ENCODE data around the gene CCSER1.

CCSER1 gene

DNA sequence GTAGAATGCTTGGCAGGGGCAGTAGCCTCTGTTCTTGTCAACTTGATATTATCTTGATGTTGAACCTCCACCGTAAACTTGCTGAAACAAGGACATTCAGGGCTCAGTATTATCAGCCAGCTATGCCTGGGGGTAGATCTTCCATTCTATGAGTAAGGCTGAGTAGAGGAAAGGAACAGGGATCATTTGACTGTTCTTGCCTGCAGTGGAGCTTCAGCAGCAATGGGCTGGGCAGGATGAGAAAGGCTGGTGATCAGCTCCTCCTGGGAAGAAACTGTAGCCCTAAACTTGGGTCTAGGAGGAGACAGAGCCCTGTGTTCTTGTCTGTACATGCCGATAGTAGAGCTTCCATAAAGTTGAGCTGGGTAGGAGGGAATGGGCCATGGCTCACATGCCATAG is 127.2 kb downstream of the CCSER1 start:
- no peaks in the 10 kb centered on the region for H4K20me1 ChIP-seq (ENCODE audit: insufficient read depth, low read length, poor library complexity, severe bottlenecking)
- H3K4me3 ChIP-seq (ENCODE audit: low read length, poor library complexity, severe bottlenecking) = no peak overlapping the region
- H3K36me3 ChIP-seq (ENCODE audit: insufficient read depth, low read length) = no peaks in the 10 kb centered on the region
- H2AFZ ChIP-seq (ENCODE audit: low read length) = no peak overlapping the region
- H3K27me3 ChIP-seq (ENCODE audit: insufficient read depth, low read length, poor library complexity, severe bottlenecking) = no peaks in the 10 kb centered on the region
- no peak overlapping the region for H3K9ac ChIP-seq (ENCODE audit: low read depth, low read length, poor library complexity, severe bottlenecking)
- no peak overlapping the region for H3K4me2 ChIP-seq (ENCODE audit: low read depth, low read length, poor library complexity, severe bottlenecking)
- TF ChIP-seq, protein P1, sequence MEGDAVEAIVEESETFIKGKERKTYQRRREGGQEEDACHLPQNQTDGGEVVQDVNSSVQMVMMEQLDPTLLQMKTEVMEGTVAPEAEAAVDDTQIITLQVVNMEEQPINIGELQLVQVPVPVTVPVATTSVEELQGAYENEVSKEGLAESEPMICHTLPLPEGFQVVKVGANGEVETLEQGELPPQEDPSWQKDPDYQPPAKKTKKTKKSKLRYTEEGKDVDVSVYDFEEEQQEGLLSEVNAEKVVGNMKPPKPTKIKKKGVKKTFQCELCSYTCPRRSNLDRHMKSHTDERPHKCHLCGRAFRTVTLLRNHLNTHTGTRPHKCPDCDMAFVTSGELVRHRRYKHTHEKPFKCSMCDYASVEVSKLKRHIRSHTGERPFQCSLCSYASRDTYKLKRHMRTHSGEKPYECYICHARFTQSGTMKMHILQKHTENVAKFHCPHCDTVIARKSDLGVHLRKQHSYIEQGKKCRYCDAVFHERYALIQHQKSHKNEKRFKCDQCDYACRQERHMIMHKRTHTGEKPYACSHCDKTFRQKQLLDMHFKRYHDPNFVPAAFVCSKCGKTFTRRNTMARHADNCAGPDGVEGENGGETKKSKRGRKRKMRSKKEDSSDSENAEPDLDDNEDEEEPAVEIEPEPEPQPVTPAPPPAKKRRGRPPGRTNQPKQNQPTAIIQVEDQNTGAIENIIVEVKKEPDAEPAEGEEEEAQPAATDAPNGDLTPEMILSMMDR (conservative IDR thresholded peaks at IDR 0.05; ENCODE audit: low read length) = no peak
- TF ChIP-seq EZH2phosphoT487 (IDR thresholded peaks at IDR 0.05; ENCODE audit: borderline replicate concordance) = no peak
- no peaks in the 10 kb centered on the region for H3K9me2 ChIP-seq (replicated peaks; ENCODE audit: low read depth, low read length)
- H3K4me1 ChIP-seq (ENCODE audit: insufficient read depth, low read length, poor library complexity, severe bottlenecking) = no peaks in the 10 kb centered on the region
- H3F3A ChIP-seq (ENCODE audit: low read depth) = no peaks in the 10 kb centered on the region
- H3K9me3 ChIP-seq (ENCODE audit: insufficient read depth, low read depth, low read length) = no peaks in the 10 kb centered on the region
- no peaks in the 10 kb centered on the region for H3K79me2 ChIP-seq (ENCODE audit: insufficient read depth, low read length)

DNA sequence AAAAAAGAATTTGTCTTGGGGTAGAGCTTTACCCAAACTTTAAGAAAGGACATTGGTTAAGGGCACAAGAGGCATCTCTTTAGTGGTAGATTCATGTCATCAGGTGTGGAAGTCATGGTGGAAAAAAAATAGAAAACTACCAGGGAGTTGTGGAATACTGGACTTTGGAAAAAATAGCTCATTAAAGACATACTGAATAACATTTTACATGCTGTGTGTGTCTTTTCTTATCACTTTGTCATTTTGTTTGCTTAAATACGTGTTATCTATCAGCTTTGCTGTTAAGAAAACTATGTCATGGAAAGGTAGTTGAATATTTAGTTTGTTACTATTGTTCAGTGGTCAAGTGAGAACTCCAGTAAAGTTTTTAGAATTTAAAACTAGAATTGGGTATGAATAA is 147.0 kb downstream of the CCSER1 start:
- TF ChIP-seq EZH2phosphoT487 (IDR thresholded peaks at IDR 0.05; ENCODE audit: borderline replicate concordance) = no peak
- TF ChIP-seq, protein P1 (conservative IDR thresholded peaks at IDR 0.05; ENCODE audit: low read length) = no peak
- Histone ChIP-seq H4K20me1 (ENCODE audit: insufficient read depth, low read length, poor library complexity, severe bottlenecking) (no peaks in the 10 kb centered on the region), H3K9me2 (replicated peaks; ENCODE audit: low read depth, low read length) (no peaks in the 10 kb centered on the region), H3K4me1 (ENCODE audit: insufficient read depth, low read length, poor library complexity, severe bottlenecking) (no peaks in the 10 kb centered on the region), H3K27me3 (ENCODE audit: insufficient read depth, low read length, poor library complexity, severe bottlenecking) (no peaks in the 10 kb centered on the region), H3K4me2 (ENCODE audit: low read depth, low read length, poor library complexity, severe bottlenecking) (no peak overlapping the region), H3K79me2 (ENCODE audit: insufficient read depth, low read length) (no peaks in the 10 kb centered on the region), H3K9me3 (ENCODE audit: insufficient read depth, low read depth, low read length) (0 out of 2 replicates have a peak, but pooled peaks cover 2% of the 10 kb centered on the region), H3K4me3 (ENCODE audit: low read length, poor library complexity, severe bottlenecking) (no peak overlapping the region), H2AFZ (ENCODE audit: low read length) (no peak overlapping the region), H3K36me3 (ENCODE audit: insufficient read depth, low read length) (no peaks in the 10 kb centered on the region), H3F3A (ENCODE audit: low read depth) (no peaks in the 10 kb centered on the region), H3K9ac (ENCODE audit: low read depth, low read length, poor library complexity, severe bottlenecking) (no peak overlapping the region)

DNA sequence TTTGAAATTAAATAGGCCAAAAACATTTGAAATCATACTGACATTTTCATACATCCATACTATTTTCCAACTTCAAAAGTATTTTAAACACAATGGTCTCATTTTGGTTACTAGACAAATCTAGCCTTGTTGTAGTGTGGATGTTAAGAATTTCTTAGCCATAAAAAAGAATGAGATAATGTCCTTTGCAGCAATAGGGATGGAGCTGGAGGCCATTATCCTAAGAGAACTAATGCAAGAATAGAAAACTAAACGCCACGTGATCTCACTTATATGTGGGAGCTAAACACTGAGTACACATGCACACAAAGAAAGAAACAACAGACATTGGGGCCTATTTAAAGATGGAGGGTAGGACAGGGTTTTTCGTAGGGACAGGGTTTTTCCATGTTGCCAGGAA is 153.8 kb downstream of the CCSER1 start:
- Histone ChIP-seq H3K4me2 (ENCODE audit: low read depth, low read length, poor library complexity, severe bottlenecking) (no peak overlapping the region), H3K79me2 (ENCODE audit: insufficient read depth, low read length) (no peaks in the 10 kb centered on the region), H3K4me3 (ENCODE audit: low read length, poor library complexity, severe bottlenecking) (no peak overlapping the region), H3K9me3 (ENCODE audit: insufficient read depth, low read depth, low read length) (no peaks in the 10 kb centered on the region), H3K36me3 (ENCODE audit: insufficient read depth, low read length) (no peaks in the 10 kb centered on the region), H3K27me3 (ENCODE audit: insufficient read depth, low read length, poor library complexity, severe bottlenecking) (no peaks in the 10 kb centered on the region), H3K4me1 (ENCODE audit: insufficient read depth, low read length, poor library complexity, severe bottlenecking) (no peaks in the 10 kb centered on the region), H3K9me2 (replicated peaks; ENCODE audit: low read depth, low read length) (no peaks in the 10 kb centered on the region), H4K20me1 (ENCODE audit: insufficient read depth, low read length, poor library complexity, severe bottlenecking) (no peaks in the 10 kb centered on the region), H3K9ac (ENCODE audit: low read depth, low read length, poor library complexity, severe bottlenecking) (no peak overlapping the region), H2AFZ (ENCODE audit: low read length) (no peak overlapping the region), H3F3A (ENCODE audit: low read depth) (no peaks in the 10 kb centered on the region)
- TF ChIP-seq, protein P1 (conservative IDR thresholded peaks at IDR 0.05; ENCODE audit: low read length) = no peak
- no peak for TF ChIP-seq EZH2phosphoT487 (IDR thresholded peaks at IDR 0.05; ENCODE audit: borderline replicate concordance)

All from Loucy (cell line).